HG02798 (cell line): ENCODE results near the gene OGFR.

Source experiments
- ATAC-seq: cut with Tn5 transposase; IDR thresholded peaks from one replicate; pipeline ENCODE4 v1.9.1; 2021; ENCODE audit warnings: mild to moderate bottlenecking; ENCODE audit not compliant: unreplicated experiment, poor library complexity

Gene OGFR

GRCh38 chr20:62782149-62782892 lies 22.3 kb upstream of the OGFR start:
- no peak for ATAC-seq

- ATAC-seq: no peak
These were observed 21.7 kb upstream of the OGFR start for GRCh38 chr20:62782893-62783278.

- no peak for ATAC-seq
These were observed 20.1 kb upstream of the OGFR start for GRCh38 chr20:62784497-62784896.

- no peak for ATAC-seq
These were observed 19.2 kb upstream of the OGFR start for GRCh38 chr20:62785393-62785792.

- no peak for ATAC-seq
These were observed 18.5 kb upstream of the OGFR start for GRCh38 chr20:62786157-62786556.

GRCh38 chr20:62787321-62787720 lies 17.3 kb upstream of the OGFR start:
- no peak for ATAC-seq

- ATAC-seq: no peak
These were observed 16.8 kb upstream of the OGFR start for GRCh38 chr20:62787866-62788265.

- no peak for ATAC-seq
These were observed 16.0 kb upstream of the OGFR start for GRCh38 chr20:62788607-62789006.

- ATAC-seq: no peak
These were observed 14.6 kb upstream of the OGFR start for GRCh38 chr20:62790075-62790474.

GRCh38 chr20:62791301-62792181 lies 13.1 kb upstream of the OGFR start:
- ATAC-seq: no peak

- no peak for ATAC-seq
These were observed 12.3 kb upstream of the OGFR start for GRCh38 chr20:62792182-62792939.

- ATAC-seq: no peak
These were observed 11.5 kb upstream of the OGFR start for GRCh38 chr20:62792940-62793756.

GRCh38 chr20:62793757-62794006 lies 11.0 kb upstream of the OGFR start:
- ATAC-seq: no peak

GRCh38 chr20:62794007-62794724 lies 10.5 kb upstream of the OGFR start:
- peak; percentile 82 for ATAC-seq

GRCh38 chr20:62795023-62795761 lies 9.4 kb upstream of the OGFR start:
- no peak for ATAC-seq

GRCh38 chr20:62796699-62797491 lies 7.7 kb upstream of the OGFR start:
- no peak for ATAC-seq

- no peak for ATAC-seq
These were observed 6.7 kb upstream of the OGFR start for GRCh38 chr20:62797671-62798532.
